Activated naive CD4-positive, alpha-beta T cell treated with anti-CD3 and anti-CD28 coated beads for 36 hours (primary cell): ENCODE data around the gene ZNF195. TPM values are rescaled to one million over a fixed set of nuclear protein-coding genes. Genes with fewer than 3 reads are reported as not detected.
"Not testable (repeated sequence)": the region's sequence is repeated elsewhere in the genome, so short reads cannot be mapped to it uniquely, and the experiment has no call there.

Source experiments
- CTCF ChIA-PET: fragments of 350-600 bp; sonication (Branson Sonifier 250); formaldehyde crosslinking; loops from one replicate; lab custom pipeline; 2021; ENCODE audit warnings: antibody characterized with exemption; lab: Charles Lee
- DNase-seq: peaks from one replicate; pipeline ENCODE4 v3.0.0-alpha.2; 2020
- H3K27ac Mint-ChIP-seq: one replicate; pipeline ENCODE4 v1.8.0; 2021; ENCODE audit warnings: mild to moderate bottlenecking, mixed read lengths
- H3K27me3 Mint-ChIP-seq: one replicate; pipeline ENCODE4 v1.8.0; 2021; ENCODE audit warnings: low read depth, mixed read lengths
- H3K36me3 Mint-ChIP-seq: one replicate; pipeline ENCODE4 v1.8.0; 2021; ENCODE audit warnings: low read depth, mixed read lengths
- H3K4me1 Mint-ChIP-seq: one replicate; pipeline ENCODE4 v1.8.0; 2021; ENCODE audit warnings: low read depth, mixed read lengths
- H3K4me3 Mint-ChIP-seq: one replicate; pipeline ENCODE4 v1.8.0; 2021; ENCODE audit warnings: mild to moderate bottlenecking, moderate library complexity, mixed read lengths
- H3K9me3 Mint-ChIP-seq: one replicate; pipeline ENCODE4 v1.8.0; 2021; ENCODE audit warnings: mixed read lengths
- intact Hi-C: fragments of 100-400 bp; cut with micrococcal nuclease; formaldehyde crosslinking; loops from one replicate; pipeline ENCODE4 v1.15.1; 2023
- total RNA-seq, 2 experiments: library from RNA; stranded (reverse); gene quantifications; one replicate each; pipeline ENCODE4 v1.2.3, GENCODE V29; 2021

Gene ZNF195
- total RNA-seq, 2 experiments from 2014 or later, result 26.7 to 29.2 TPM

GRCh38 chr11:3339340-3339624 is 39.7 kb downstream of the ZNF195 start:
- CTCF ChIA-PET, result interaction anchor here (0.8 to 3.4 kb wide), 3 partner anchors 17 to 70 kb away, joined by 3 to 77 read pairs (median 4); no protein-coding TSS in a partner anchor
- H3K36me3 Mint-ChIP-seq, result no peaks in the 10 kb centered on the region
- intact Hi-C loops, result no loop called here

GRCh38 chr11:3338569-3339339 is 40.2 kb downstream of the ZNF195 start:
- Mint-ChIP-seq H3K36me3 (no peaks in the 10 kb centered on the region), H3K9me3 (no peaks in the 10 kb centered on the region), H3K27ac (no peak overlapping the region), H3K4me3 (no peak overlapping the region), H3K27me3 (peaks cover 40% of the 10 kb centered on the region), H3K4me1 (no peaks in the 10 kb centered on the region)
- intact Hi-C loops, result no loop called here
- CTCF ChIA-PET, result interaction anchor here (0.8 kb wide), 1 partner anchor 70 kb away, joined by 3 read pairs; no protein-coding TSS in a partner anchor
- DNase-seq, result no peak

More at GRCh38 chr11:3339340-3339624, 39.7 kb downstream of the ZNF195 start:
- H3K4me1 Mint-ChIP-seq, result no peaks in the 10 kb centered on the region
- H3K27me3 Mint-ChIP-seq, result peaks cover 40% of the 10 kb centered on the region
- no peak overlapping the region for H3K27ac Mint-ChIP-seq
- no peak for DNase-seq
- H3K9me3 Mint-ChIP-seq, result no peaks in the 10 kb centered on the region
- no peak overlapping the region for H3K4me3 Mint-ChIP-seq

DNA sequence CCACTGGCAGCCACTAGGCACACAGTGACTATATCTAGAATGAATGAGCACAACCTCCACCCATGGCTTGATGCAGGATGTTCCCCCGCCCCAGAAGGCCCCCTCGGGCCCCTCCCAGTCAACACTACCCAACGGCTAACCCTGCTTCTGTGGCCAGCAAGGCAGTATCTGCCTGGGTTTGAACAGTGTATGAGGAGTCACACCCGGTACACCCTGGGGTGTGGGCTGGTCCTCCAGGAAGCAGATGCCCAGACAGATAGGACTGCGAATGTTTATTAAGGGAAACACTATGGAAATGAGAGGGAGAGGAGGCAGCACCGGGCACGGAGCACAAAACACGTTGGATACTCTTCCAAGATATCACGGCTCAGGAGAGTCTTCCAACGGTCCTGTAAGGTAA is 42.5 kb downstream of the ZNF195 start:
- intact Hi-C loops, H3K36me3 Mint-ChIP-seq, CTCF ChIA-PET, DNase-seq, H3K27ac Mint-ChIP-seq, H3K4me1 Mint-ChIP-seq, H3K4me3 Mint-ChIP-seq, H3K9me3 Mint-ChIP-seq: not testable (repeated sequence)
- H3K27me3 Mint-ChIP-seq, result peaks cover 31% of the 10 kb centered on the region

GRCh38 chr11:3333157-3333556 is 45.8 kb downstream of the ZNF195 start:
- H3K4me3 Mint-ChIP-seq, H3K36me3 Mint-ChIP-seq, H3K4me1 Mint-ChIP-seq, H3K9me3 Mint-ChIP-seq, CTCF ChIA-PET, intact Hi-C loops, H3K27me3 Mint-ChIP-seq, H3K27ac Mint-ChIP-seq, DNase-seq: not testable (repeated sequence)

- H3K36me3 Mint-ChIP-seq, H3K9me3 Mint-ChIP-seq, CTCF ChIA-PET, DNase-seq, H3K4me3 Mint-ChIP-seq, H3K4me1 Mint-ChIP-seq, H3K27ac Mint-ChIP-seq, intact Hi-C loops, H3K27me3 Mint-ChIP-seq: not testable (repeated sequence)
Observed at GRCh38 chr11:3331078-3331477, 47.9 kb downstream of the ZNF195 start.

DNA sequence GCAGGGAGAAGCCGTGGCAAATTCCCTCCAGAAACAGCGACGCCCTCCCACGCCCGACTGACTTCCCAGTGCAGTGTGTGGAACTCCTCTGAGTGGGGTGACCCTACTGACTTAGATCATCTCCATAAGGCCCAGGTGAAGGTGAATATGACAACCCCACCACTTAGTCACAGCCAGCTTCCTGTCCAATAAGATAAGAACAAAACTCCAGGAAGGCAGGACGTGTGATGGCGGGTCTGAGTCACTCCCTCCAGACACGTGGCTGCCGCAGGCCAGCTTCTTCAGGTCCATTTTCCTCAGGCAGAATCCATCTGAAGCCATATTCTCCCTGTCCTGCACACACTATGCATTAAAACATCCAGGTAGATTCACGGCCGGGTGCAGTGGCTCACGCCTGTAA is 48.9 kb downstream of the ZNF195 start:
- H3K4me3 Mint-ChIP-seq, H3K9me3 Mint-ChIP-seq, DNase-seq, CTCF ChIA-PET, H3K27ac Mint-ChIP-seq, H3K36me3 Mint-ChIP-seq, H3K27me3 Mint-ChIP-seq, intact Hi-C loops, H3K4me1 Mint-ChIP-seq: not testable (repeated sequence)

GRCh38 chr11:3328503-3328902 is 50.4 kb downstream of the ZNF195 start:
- CTCF ChIA-PET, H3K27ac Mint-ChIP-seq, DNase-seq, H3K4me1 Mint-ChIP-seq, intact Hi-C loops, H3K4me3 Mint-ChIP-seq, H3K36me3 Mint-ChIP-seq, H3K9me3 Mint-ChIP-seq, H3K27me3 Mint-ChIP-seq: not testable (repeated sequence)

GRCh38 chr11:3326450-3326849 is 52.5 kb downstream of the ZNF195 start:
- H3K27me3 Mint-ChIP-seq, H3K27ac Mint-ChIP-seq, H3K9me3 Mint-ChIP-seq, H3K4me1 Mint-ChIP-seq, H3K4me3 Mint-ChIP-seq, intact Hi-C loops, H3K36me3 Mint-ChIP-seq, DNase-seq, CTCF ChIA-PET: not testable (repeated sequence)

DNA sequence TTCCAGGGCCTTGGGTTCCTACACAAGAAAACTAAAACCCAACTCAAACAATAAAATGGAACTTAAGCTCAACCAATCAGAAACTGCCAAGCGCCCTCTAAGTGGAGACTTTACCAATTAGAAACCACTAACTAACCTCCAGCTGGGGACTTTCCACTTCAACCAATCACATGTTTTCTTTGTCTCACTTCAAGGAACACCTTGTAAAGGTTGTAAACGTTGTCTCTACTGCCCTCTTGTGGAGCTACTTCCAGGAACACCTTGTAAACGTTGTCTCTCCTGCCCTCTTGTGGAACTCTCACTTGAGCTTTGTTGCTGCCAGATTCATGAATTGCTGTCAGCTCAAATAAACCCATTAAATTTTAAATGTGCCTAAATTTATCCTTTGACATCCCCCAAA is 54.2 kb downstream of the ZNF195 start:
- H3K36me3 Mint-ChIP-seq, H3K4me1 Mint-ChIP-seq, H3K27ac Mint-ChIP-seq, H3K4me3 Mint-ChIP-seq, CTCF ChIA-PET, H3K27me3 Mint-ChIP-seq, H3K9me3 Mint-ChIP-seq, DNase-seq, intact Hi-C loops: not testable (repeated sequence)

Other genes with a start within 250 kb of the ZNF195 start
- gene OSBPL5, start 213.8 kb downstream of the ZNF195 start, total RNA-seq, result 1 to 10 TPM; 3.5 to 3.9 TPM
- not detected for gene MRGPRG, start 160.3 kb downstream of the ZNF195 start, total RNA-seq
- gene MRGPRE, start 146.7 kb downstream of the ZNF195 start, total RNA-seq, result not detected